Thoracic aorta (tissue), 2 donors: ENCODE data around the gene CPNE4. TPM values are rescaled to one million over a fixed set of nuclear protein-coding genes. Genes with fewer than 3 reads are reported as not detected.

Experiments
- ATAC-seq: fragments of 150-250 bp; one replicate; pipeline ENCODE4 v1.8.0; 2017; ENCODE audit warnings: low read depth; ENCODE audit not compliant: insufficient number of reproducible peaks, low FRiP score
- DNase-seq: peaks from one replicate; pipeline ENCODE4 v3.0.0-alpha.2; 2020; ENCODE audit warnings: low spot score
- H3K27ac ChIP-seq, 2 donors: fragments of 200-600 bp; sonication (generic); 1 replicate in 1 of 2; 2 replicates in 1 of 2; pipeline ENCODE4 v1.5.1; 2016; ENCODE audit warnings: mild to moderate bottlenecking in 2 of 2, moderate library complexity in 2 of 2
- H3K27me3 ChIP-seq: fragments of 200-600 bp; sonication (generic); replicated peaks from 2 replicates; pipeline ENCODE4 v1.6.0; 2016; ENCODE audit warnings: mild to moderate bottlenecking; ENCODE audit not compliant: insufficient read depth
- H3K36me3 ChIP-seq: fragments of 200-600 bp; sonication (generic); one replicate; pipeline ENCODE4 v1.5.1; 2016
- H3K4me1 ChIP-seq, 2 donors: fragments of 200-600 bp; sonication (generic); 1 replicate in 1 of 2; 2 replicates in 1 of 2; pipeline versions ENCODE4 v1.5.1 to v1.6.0; 2016; ENCODE audit warnings: low read depth in 2 of 2, mild to moderate bottlenecking in 1 of 2; ENCODE audit not compliant: control insufficient read depth in 1 of 2
- H3K4me3 ChIP-seq: fragments of 200-600 bp; sonication (generic); 2 replicates; pipeline ENCODE4 v1.5.1; 2016; ENCODE audit warnings: mild to moderate bottlenecking
- H3K9me3 ChIP-seq: fragments of 200-600 bp; sonication (generic); 2 replicates; pipeline ENCODE4 v1.5.1; 2016
- CTCF ChIP-seq: fragments of 200-600 bp; sonication (generic); IDR thresholded peaks from one replicate; pipeline ENCODE4 v1.5.1; 2019; ENCODE audit warnings: antibody characterized with exemption
- total RNA-seq, 2 donors: library from RNA; depleted of rRNA; stranded (reverse); fragments of >200 nt; gene quantifications; one replicate each; pipeline versions ENCODE4 v1.1.0 to v1.2.3, GENCODE V29; 2016

The CPNE4 gene
- total RNA-seq, 2 donors from 2014 or later: 0.54 to 4.9 TPM

GRCh38 chr3:131957511-131957910 lies 77.3 kb downstream of the CPNE4 start:
- no peak overlapping the region for H3K27ac ChIP-seq
- no peaks in the 10 kb centered on the region for H3K9me3 ChIP-seq
- no peak for TF ChIP-seq CTCF
- H3K4me1 ChIP-seq: no peaks in the 10 kb centered on the region
- ATAC-seq: no peak
- DNase-seq: no peak
- H3K4me3 ChIP-seq: no peak overlapping the region
- H3K36me3 ChIP-seq: no peaks in the 10 kb centered on the region
- H3K27me3 ChIP-seq: no peaks in the 10 kb centered on the region

- DNase-seq: no peak
- Histone ChIP-seq H3K9me3 (no peaks in the 10 kb centered on the region), H3K27ac (no peak overlapping the region), H3K4me1 (no peaks in the 10 kb centered on the region), H3K36me3 (no peaks in the 10 kb centered on the region), H3K4me3 (no peak overlapping the region), H3K27me3 (no peaks in the 10 kb centered on the region)
- TF ChIP-seq CTCF: no peak
- ATAC-seq: no peak
Observed at GRCh38 chr3:131948806-131949205, 86.0 kb downstream of the CPNE4 start.

- ATAC-seq: no peak
- no peak overlapping the region for H3K27ac ChIP-seq
- no peak for DNase-seq
- no peaks in the 10 kb centered on the region for H3K9me3 ChIP-seq
- H3K27me3 ChIP-seq: no peaks in the 10 kb centered on the region
- H3K4me3 ChIP-seq: no peak overlapping the region
- no peaks in the 10 kb centered on the region for H3K36me3 ChIP-seq
- TF ChIP-seq CTCF: no peak
- H3K4me1 ChIP-seq: no peaks in the 10 kb centered on the region
Observed at GRCh38 chr3:131944676-131945075, 90.1 kb downstream of the CPNE4 start.

- H3K4me1 ChIP-seq: no peaks in the 10 kb centered on the region
- no peak overlapping the region for H3K27ac ChIP-seq
- H3K27me3 ChIP-seq: no peaks in the 10 kb centered on the region
- TF ChIP-seq CTCF: no peak
- no peak for ATAC-seq
- H3K9me3 ChIP-seq: no peaks in the 10 kb centered on the region
- no peak overlapping the region for H3K4me3 ChIP-seq
- no peaks in the 10 kb centered on the region for H3K36me3 ChIP-seq
- no peak for DNase-seq
Observed at GRCh38 chr3:131933665-131934064, 101.1 kb downstream of the CPNE4 start.

- Histone ChIP-seq H3K27ac (no peak overlapping the region), H3K9me3 (no peaks in the 10 kb centered on the region), H3K4me3 (no peak overlapping the region), H3K36me3 (no peaks in the 10 kb centered on the region), H3K27me3 (no peaks in the 10 kb centered on the region), H3K4me1 (no peaks in the 10 kb centered on the region)
- no peak for ATAC-seq
- TF ChIP-seq CTCF: no peak
- no peak for DNase-seq
Observed at GRCh38 chr3:131928593-131928992, 106.2 kb downstream of the CPNE4 start.
